Stimulated activated CD4-positive, alpha-beta T cell treated with anti-CD3 and anti-CD28 coated beads, Interleukin-4, amount 100 ng/mL, for 1 hour (primary cell): ENCODE measurements around the gene MMP19.
"Not testable (repeated sequence)": the region's sequence is repeated elsewhere in the genome, so short reads cannot be mapped to it uniquely, and the experiment has no call there.

Experiments used
- DNase-seq: peaks from one replicate; pipeline ENCODE4 v3.0.0-alpha.2; 2020

MMP19 gene

GRCh38 chr12:55842681-55843429 lies at the start of gene MMP19:
Gene MMP19, minus strand, starts transcription at chr12:55842936. Its CDS starts 106 bp downstream, at chr12:55842830.
- no peak for DNase-seq

- DNase-seq: no peak
Measured at GRCh38 chr12:55891310-55891709, 48.6 kb upstream of the MMP19 start.

GRCh38 chr12:55885113-55885512 lies 42.4 kb upstream of the MMP19 start:
- no peak for DNase-seq

DNA sequence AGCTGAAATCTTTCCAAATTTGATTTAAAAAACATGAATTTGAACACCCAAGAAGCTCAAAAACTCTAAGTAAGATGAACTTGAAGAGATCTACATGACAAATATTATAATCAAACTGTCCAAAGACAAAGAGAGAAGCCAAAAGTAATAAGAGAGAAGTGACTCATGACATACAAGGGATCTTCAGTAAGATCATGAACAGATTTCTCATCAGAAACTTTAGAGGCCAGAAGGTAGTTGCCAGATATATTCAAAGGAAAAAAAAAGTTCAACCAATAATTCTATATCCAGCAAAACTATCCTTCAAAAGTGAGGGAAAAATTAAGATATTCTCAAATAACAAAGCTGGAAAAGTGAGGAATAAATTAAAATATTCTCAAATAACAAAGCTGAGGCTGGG lies 35.1 kb upstream of the MMP19 start:
- DNase-seq: no peak

DNA sequence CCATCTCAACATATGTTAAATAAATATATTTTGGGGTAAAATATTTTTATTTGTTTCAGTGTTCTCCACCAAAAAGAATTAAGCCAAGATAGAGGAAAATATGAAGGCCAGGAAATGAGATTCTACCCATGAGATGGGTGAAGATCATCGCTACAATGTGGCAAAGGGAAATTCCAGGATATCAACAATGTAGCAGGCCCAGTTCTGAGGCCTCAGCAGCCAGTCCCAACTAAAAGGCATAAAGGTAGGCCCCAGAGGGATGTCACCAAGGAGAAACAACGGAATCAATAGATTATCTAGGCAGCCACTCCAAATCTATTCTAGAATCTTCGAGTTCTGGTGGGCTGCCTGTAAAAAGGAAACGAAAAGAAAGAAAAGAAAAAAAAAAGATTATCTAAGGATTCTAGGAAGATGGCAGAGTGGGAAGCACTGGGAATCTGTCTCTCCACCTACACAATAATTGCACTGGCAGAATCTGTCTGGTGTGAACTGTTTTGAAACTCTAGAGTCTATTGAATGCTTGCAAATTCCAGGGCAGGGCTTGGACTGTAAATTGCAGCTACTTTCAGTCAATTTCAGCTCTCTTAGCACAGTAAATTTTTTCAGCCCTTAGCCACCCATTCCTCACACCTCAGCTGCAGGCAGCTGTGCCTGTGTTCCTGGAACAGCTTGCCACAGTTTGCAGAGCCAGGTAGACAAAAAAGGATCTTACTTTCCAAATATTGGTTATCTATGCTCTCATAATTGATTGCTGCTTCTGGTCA lies 33.1 kb upstream of the MMP19 start:
- DNase-seq: no peak

- no peak for DNase-seq
Measured at GRCh38 chr12:55874443-55874842, 31.7 kb upstream of the MMP19 start.

GRCh38 chr12:55866454-55867004 lies 23.8 kb upstream of the MMP19 start:
- not testable (repeated sequence) for DNase-seq

DNA sequence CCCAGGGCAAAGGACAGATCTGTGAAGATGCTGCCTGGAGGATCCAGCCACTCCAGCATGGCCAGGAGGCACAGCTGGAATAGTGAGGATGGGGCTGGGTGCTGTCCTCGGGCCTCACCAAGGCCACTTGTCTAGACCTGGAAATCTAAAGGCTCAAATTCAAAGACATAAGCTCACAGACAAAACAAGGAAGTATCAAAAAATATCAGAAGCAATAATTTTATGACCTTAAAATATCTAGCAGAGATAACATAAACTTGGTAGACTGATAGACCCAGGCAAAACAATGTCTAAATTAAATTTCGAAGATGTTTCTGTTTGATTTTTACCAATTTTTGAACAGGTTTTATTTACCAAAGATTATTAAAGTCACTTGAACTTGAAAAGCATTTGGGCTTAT lies 22.6 kb upstream of the MMP19 start:
- DNase-seq: no peak

- DNase-seq: not testable (repeated sequence)
Measured at GRCh38 chr12:55862931-55863330, 20.2 kb upstream of the MMP19 start.

DNA sequence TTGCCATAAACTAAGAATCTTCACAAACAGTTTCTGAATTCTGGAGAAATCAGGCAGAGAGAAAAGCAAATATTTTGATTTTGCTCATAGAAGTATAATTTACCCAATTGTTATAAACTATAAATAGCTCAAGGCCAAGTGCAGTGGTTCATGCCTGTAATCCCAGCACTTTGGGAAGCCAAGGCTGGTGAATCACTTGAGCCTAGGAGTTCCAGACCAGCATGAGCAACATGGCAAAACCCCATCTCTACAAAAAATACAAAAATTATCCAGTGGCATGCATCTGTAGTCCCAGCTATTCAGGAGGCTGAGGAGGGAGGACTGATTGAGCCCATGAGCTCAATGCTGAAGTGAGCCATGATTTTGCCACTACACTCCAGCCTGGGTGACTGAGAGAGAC lies 19.6 kb upstream of the MMP19 start:
- no peak for DNase-seq

GRCh38 chr12:55861871-55862270 lies 19.1 kb upstream of the MMP19 start:
- DNase-seq: no peak

- DNase-seq: no peak
Measured at GRCh38 chr12:55861396-55861795, 18.7 kb upstream of the MMP19 start.

- DNase-seq: no peak
Measured at GRCh38 chr12:55852740-55853139, 10.0 kb upstream of the MMP19 start.

DNA sequence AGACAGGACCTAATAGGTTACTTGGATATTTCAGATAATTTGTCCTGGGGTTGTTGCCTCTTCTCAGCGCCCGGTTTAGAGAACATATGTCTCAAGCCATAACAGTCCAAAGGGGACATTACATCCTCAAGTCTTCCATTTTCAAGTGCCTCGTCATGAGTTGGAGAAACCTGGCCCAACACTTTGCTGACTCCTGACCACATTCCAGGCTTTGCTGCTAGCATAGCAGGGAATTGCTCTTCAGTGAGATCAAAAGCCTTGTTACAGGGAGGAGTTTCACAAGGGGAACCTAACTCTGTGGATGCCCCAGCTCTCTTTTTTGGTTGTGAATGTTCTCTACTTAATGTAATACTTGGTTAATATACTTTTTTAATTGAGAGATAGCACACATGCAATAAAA lies 8.2 kb upstream of the MMP19 start:
- no peak for DNase-seq

DNA sequence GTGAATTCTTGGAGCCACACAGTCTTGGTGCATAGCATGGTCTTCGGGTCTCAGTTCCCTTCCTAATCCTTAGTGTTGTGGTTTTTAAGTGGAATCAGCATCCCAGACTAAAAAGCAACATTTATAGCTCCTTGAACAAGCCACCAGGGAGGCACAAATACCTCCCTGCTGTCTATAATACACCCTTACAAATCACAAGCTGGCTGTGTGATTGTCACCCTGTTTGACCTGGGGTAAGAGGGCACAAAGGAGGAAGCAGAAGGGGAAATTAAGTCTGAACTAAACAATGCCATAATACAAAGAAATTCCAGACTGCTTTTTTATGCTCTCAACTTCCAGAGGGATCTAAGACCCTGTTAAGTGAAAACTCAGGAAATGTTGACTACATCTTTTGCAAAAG lies 7.7 kb upstream of the MMP19 start:
- no peak for DNase-seq

DNA sequence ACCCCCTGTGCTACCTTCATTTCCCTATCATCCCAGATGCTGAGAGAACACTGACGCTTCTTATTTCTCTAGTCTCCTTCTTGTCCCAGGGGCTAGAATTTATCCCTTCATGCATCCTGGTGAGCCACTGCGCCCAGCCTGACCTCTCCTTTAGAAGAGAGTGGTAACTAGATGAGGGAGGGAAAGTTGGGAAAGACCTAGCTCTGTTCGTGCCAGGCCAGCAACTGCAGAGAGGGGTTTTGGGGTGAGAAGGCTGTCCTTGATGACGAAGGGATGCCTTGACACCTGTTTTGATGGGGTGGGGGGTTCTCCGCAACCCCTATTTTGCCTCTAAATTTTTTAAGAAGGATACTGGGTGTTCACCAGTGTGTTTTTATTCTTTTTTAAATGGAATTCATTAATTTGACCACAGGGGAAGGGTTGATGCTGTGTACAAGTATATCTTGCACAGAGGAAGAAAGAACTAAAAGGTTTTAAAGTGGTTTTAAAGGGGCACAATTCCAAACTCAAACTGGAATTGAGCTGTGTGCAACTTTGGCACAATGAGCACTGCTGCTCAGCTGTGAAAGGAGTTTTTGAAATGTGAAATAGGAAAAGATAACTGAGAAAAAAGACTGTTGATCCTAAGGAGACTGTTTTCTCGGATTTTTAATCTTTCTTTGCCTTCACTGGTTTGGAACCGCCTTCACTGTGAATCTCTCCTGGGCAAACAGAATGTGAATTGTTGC lies 7.0 kb upstream of the MMP19 start:
- no peak for DNase-seq

- no peak for DNase-seq
Measured at GRCh38 chr12:55847603-55848291, 5.0 kb upstream of the MMP19 start.

GRCh38 chr12:55847033-55847432 lies 4.3 kb upstream of the MMP19 start:
- DNase-seq: no peak

DNA sequence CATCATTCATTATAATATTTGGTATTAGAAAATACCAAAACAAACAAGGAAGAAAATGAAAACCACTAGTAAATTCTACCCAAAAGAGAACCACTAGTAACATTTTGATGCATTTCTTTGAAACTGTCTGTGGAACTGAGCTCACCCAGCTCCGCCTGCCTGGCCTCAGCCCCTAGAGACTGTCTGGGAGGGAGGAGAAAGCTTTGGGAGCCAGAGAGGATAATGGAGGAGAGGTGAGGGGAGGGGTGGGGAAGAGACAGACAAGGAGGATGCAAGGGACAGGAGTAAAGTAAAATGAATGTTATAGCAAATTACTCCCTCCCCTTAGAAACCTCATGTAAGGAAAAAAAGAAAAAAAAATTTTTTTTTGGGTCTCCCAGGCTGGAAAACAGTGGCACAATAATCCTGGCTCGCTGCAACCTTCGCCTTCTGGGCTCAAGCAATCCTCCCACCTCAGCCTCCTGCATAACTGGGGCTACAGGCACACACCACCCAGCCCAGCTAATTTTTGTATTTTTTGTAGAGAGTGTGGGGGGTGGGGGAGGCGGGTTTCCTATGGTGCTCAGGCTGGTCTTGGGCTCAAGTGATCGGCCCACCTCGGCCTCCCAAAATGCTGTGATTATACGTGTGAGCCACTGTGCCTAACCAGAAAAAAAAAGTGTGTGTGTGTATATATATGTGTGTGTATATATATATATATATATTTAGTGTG lies 3.2 kb upstream of the MMP19 start:
- no peak for DNase-seq

- no peak for DNase-seq
Measured at GRCh38 chr12:55845361-55845760, 2.6 kb upstream of the MMP19 start.

- DNase-seq: no peak
Measured at GRCh38 chr12:55844961-55845360, 2.2 kb upstream of the MMP19 start.

- no peak for DNase-seq
Measured at GRCh38 chr12:55843431-55843830, 695 bp upstream of the MMP19 start.
